HL-60 (cell line): Measurements from ENCODE around the gene DAZAP1.

Experiments
- GABPA ChIP-seq: IDR thresholded peaks from 2 replicates; pipeline ENCODE4 v1.6.1; 2012; ENCODE audit warnings: low read depth
- POLR2AphosphoS5 ChIP-seq: IDR thresholded peaks from 2 replicates; pipeline ENCODE4 v1.6.1; 2012; ENCODE audit warnings: low read depth
- SPI1 ChIP-seq: IDR thresholded peaks from 2 replicates; pipeline ENCODE4 v1.6.1; 2012; ENCODE audit warnings: low read depth, mild to moderate bottlenecking, borderline replicate concordance
- TF ChIP-seq, protein P1 (sequence below): IDR thresholded peaks from one replicate; pipeline ENCODE4 v1.5.1; 2011; ENCODE audit warnings: low read length, control low read depth, inconsistent platforms; ENCODE audit not compliant: insufficient read depth
- TF ChIP-seq, protein P2 (sequence below): IDR thresholded peaks from 2 replicates; pipeline ENCODE4 v1.6.1; 2012; ENCODE audit warnings: low read depth; ENCODE audit not compliant: insufficient replicate concordance

DNA sequence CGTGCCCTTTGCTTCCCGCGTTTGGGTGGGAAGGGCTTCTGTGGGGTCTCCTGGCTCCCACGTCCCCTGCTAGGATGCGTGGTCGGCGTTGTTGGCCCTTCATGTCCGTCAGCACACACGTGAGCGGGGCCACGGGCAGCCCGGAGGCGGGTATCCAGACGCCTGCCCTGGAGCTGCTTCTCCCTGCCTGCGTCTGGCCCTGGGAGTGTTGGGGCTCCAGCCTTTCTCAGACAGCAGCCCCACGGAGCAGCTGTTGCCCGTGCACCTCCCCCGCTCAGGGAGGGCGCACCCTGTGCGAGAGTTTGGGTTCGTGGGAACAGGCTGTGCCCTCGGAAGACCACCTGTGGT, 14.5 kb downstream of the DAZAP1 start:
- TF ChIP-seq, protein P1, sequence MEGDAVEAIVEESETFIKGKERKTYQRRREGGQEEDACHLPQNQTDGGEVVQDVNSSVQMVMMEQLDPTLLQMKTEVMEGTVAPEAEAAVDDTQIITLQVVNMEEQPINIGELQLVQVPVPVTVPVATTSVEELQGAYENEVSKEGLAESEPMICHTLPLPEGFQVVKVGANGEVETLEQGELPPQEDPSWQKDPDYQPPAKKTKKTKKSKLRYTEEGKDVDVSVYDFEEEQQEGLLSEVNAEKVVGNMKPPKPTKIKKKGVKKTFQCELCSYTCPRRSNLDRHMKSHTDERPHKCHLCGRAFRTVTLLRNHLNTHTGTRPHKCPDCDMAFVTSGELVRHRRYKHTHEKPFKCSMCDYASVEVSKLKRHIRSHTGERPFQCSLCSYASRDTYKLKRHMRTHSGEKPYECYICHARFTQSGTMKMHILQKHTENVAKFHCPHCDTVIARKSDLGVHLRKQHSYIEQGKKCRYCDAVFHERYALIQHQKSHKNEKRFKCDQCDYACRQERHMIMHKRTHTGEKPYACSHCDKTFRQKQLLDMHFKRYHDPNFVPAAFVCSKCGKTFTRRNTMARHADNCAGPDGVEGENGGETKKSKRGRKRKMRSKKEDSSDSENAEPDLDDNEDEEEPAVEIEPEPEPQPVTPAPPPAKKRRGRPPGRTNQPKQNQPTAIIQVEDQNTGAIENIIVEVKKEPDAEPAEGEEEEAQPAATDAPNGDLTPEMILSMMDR, result no peak
- TF ChIP-seq POLR2AphosphoS5, result no peak
- TF ChIP-seq, protein P2, sequence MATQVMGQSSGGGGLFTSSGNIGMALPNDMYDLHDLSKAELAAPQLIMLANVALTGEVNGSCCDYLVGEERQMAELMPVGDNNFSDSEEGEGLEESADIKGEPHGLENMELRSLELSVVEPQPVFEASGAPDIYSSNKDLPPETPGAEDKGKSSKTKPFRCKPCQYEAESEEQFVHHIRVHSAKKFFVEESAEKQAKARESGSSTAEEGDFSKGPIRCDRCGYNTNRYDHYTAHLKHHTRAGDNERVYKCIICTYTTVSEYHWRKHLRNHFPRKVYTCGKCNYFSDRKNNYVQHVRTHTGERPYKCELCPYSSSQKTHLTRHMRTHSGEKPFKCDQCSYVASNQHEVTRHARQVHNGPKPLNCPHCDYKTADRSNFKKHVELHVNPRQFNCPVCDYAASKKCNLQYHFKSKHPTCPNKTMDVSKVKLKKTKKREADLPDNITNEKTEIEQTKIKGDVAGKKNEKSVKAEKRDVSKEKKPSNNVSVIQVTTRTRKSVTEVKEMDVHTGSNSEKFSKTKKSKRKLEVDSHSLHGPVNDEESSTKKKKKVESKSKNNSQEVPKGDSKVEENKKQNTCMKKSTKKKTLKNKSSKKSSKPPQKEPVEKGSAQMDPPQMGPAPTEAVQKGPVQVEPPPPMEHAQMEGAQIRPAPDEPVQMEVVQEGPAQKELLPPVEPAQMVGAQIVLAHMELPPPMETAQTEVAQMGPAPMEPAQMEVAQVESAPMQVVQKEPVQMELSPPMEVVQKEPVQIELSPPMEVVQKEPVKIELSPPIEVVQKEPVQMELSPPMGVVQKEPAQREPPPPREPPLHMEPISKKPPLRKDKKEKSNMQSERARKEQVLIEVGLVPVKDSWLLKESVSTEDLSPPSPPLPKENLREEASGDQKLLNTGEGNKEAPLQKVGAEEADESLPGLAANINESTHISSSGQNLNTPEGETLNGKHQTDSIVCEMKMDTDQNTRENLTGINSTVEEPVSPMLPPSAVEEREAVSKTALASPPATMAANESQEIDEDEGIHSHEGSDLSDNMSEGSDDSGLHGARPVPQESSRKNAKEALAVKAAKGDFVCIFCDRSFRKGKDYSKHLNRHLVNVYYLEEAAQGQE, result no peak
- no peak for TF ChIP-seq GABPA
- no peak for TF ChIP-seq SPI1
